Fibroblast of pulmonary artery (primary cell): Measurements from ENCODE around the gene CDAN1.

ENCODE experiments used
- DNase-seq: peaks from one replicate; pipeline ENCODE4 v3.0.0-alpha.2; 2010; ENCODE audit warnings: low read depth
- H3K4me3 ChIP-seq: replicated peaks from 2 replicates; pipeline ENCODE4 v1.5.1; 2011; ENCODE audit warnings: low read depth, mild to moderate bottlenecking, control low read depth, low read length, moderate library complexity
- TF ChIP-seq, protein P1 (sequence below): IDR thresholded peaks from 2 replicates; pipeline ENCODE4 v1.5.1; 2011; ENCODE audit warnings: mild to moderate bottlenecking, control low read depth, low read length, inconsistent platforms; ENCODE audit errors: missing control alignments

CDAN1 gene

DNA sequence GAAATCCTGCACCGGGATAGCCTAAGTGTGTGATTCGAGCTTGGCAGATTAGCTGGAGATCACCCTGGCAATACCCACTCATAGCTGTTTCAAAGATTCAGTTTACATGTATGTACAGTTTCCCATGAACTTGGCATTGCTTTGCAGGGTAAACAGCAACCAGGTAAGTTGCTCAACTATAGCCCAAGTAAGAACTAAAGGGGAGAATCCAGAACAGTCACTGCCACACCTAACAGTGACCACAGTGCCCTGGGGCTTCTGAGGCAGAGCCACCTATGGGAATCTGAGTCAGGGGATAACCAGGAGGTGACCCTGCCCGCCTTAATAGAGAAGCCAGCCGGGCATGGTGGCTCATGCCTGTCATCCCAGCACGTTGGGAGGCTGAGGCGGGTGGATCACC is 15.9 kb downstream of the CDAN1 start:
- TF ChIP-seq, protein P1, sequence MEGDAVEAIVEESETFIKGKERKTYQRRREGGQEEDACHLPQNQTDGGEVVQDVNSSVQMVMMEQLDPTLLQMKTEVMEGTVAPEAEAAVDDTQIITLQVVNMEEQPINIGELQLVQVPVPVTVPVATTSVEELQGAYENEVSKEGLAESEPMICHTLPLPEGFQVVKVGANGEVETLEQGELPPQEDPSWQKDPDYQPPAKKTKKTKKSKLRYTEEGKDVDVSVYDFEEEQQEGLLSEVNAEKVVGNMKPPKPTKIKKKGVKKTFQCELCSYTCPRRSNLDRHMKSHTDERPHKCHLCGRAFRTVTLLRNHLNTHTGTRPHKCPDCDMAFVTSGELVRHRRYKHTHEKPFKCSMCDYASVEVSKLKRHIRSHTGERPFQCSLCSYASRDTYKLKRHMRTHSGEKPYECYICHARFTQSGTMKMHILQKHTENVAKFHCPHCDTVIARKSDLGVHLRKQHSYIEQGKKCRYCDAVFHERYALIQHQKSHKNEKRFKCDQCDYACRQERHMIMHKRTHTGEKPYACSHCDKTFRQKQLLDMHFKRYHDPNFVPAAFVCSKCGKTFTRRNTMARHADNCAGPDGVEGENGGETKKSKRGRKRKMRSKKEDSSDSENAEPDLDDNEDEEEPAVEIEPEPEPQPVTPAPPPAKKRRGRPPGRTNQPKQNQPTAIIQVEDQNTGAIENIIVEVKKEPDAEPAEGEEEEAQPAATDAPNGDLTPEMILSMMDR, result no peak
- DNase-seq, result no peak
- H3K4me3 ChIP-seq, result no peak overlapping the region

DNA sequence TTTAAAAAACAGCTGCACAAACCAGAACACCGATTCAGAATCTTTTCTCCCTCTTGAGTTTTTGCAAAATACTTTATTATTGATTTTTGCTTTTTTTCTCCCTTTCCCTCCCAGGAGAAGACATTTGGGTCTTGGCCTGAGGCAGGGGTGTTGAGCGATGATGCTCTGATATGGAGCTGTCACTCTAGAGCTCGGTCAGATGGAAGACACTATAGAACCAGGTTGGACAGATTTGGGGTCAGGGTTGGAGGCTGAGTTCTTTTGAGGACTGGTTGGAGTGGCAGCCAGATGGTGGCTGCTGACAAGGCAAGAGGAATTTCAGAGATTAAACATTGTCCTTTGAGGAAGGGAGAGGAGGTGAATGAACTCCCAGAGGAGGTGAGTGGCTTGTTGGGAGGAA is 16.9 kb downstream of the CDAN1 start:
- H3K4me3 ChIP-seq, result no peak overlapping the region
- DNase-seq, result no peak
- TF ChIP-seq, protein P1, result no peak

DNA sequence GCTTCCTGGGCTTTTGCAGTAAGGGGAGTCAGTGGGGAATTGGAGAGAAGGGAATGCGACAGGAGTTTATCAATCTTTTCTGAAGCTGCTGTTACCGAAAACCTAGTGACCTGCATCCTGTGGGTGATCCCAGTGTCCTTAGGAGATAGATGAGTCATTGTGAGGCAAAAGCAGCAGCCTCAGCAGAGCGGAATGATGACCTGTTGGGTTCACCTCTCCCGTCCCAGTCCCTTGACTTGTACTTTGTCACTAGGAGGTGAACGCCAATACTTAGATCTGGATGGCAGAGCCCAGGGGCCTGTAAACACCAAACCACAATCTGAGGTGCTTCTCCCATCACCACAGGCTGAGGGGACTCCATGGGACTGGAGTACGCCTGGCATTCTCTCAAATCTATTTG is 17.9 kb downstream of the CDAN1 start:
- TF ChIP-seq, protein P1, result no peak
- no peak overlapping the region for H3K4me3 ChIP-seq
- no peak for DNase-seq

DNA sequence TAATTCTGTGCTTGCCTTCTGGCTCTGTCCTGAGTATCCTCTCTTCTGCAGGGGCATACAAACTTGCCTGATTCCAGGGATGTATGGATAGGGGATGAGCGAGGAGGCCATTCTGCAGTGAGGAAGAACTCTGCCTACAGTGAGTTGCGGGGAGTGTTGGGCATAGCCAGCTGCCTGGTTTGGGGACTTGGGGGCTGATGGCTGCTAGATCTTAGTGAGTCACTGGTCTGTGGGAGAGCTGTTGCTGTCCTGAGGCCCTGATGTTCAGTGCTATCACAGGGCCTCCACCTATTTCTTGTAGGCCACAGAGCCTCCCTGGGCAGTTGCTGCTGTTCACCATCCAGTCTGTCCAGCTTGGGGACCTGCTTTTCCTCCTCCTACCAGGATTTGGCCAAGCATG is 20.3 kb downstream of the CDAN1 start:
- DNase-seq, result no peak
- no peak overlapping the region for H3K4me3 ChIP-seq
- TF ChIP-seq, protein P1, result no peak

DNA sequence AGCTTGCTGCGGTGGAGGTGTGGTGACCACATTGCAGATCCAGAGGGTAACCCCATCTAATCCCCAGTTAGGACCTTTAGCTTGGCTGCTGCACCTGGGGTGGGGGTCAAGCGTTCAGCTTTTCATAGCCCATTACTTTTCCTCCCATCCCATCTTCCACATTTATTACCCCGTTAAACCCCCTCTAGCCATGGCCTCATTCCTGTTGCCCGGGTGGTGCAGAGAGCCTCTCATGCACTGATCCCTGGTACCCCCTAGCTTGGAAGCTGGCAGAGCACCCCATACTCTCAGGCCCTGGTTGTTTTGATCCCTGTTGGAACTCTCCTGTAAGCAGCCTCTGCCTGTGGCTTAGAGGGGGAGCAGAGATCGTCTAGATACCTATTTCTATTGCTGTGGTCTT is 20.8 kb downstream of the CDAN1 start:
- H3K4me3 ChIP-seq, result no peak overlapping the region
- TF ChIP-seq, protein P1, result no peak
- no peak for DNase-seq

DNA sequence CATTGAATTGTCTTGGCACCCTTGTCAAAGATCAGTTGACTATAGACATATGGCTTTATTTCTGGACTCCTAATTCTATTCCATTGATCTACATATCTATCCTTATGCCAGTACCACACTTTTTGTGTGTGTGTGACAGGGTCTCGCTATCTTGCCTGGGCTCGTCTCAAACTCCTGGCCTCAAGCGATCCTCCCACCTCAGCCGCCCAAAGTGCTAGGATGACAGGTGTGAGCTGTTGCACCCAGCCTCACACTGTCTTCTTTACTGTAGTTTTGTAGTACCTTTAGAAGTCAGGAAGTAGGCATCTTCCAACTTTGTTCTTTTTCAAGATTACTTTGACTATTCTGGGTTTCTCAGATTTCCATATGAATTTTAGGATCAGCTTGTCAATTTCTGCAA is 24.3 kb downstream of the CDAN1 start:
- H3K4me3 ChIP-seq, result no peak overlapping the region
- TF ChIP-seq, protein P1, result no peak
- no peak for DNase-seq

DNA sequence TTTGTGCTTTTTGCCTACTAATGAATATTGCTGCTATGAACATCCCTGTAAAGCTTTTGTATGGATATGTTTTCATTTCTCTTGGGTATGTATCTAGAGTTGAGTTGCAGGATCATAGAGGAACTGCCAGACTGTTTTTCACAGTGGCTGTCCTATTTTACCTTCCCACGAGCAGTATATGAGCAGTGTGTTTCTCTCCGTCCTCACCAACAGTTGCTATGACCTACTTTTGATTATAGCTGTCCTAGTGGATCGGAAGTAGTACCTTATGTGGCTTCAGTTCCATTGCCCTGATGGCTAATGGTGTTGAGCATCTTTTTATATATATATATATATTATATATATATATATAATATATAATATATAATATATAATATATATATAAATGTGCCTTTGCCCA is 25.2 kb downstream of the CDAN1 start:
- TF ChIP-seq, protein P1, result no peak
- DNase-seq, result no peak
- H3K4me3 ChIP-seq, result no peak overlapping the region
